Measurements from ENCODE around the gene PADI3.

DNA sequence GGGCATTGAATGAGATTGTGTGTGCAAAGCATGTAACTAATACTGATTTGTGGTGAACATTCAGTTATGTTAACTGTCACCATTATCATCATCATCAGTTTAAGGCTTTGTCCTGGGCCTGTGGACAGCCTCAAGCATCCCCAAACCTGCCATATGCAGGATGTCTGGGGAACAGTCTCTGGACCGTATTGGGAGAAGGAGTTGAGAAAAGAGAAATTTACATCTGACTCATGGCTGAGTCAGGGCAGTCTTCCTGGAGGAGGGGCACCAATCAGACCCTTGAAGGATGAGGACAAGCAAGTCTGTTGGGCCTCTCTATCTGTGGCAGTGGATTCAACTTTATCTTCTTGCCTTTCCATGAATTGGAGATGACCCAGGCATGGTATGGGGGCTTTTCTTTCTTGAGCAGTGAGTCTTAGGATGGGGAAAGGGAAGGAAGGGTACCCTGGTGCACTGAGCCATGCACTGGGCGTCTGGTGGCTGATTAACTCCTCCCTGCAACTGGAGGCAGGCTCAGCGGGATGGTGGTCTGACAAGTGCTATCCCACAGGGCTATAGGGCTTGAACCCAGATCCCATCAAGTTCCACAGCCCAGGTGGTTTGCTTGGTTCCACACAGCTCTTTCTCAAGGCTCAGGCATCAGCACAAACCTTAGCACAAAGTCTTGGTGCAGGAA, 2.9 kb downstream of the PADI3 start:
- TF ChIP-seq ZBTB7A (IDR thresholded peaks at IDR 0.05; ENCODE audit: low read depth) = no peak
- no peak for TF ChIP-seq TEAD4 (IDR thresholded peaks at IDR 0.05)
- TF ChIP-seq EP300 (IDR thresholded peaks at IDR 0.05; ENCODE audit: borderline replicate concordance) = no peak
- TF ChIP-seq EGR1 (IDR thresholded peaks at IDR 0.05) = no peak
- no peak for TF ChIP-seq YY1 (IDR thresholded peaks at IDR 0.05; ENCODE audit: low read depth)
- TF ChIP-seq, protein P1, sequence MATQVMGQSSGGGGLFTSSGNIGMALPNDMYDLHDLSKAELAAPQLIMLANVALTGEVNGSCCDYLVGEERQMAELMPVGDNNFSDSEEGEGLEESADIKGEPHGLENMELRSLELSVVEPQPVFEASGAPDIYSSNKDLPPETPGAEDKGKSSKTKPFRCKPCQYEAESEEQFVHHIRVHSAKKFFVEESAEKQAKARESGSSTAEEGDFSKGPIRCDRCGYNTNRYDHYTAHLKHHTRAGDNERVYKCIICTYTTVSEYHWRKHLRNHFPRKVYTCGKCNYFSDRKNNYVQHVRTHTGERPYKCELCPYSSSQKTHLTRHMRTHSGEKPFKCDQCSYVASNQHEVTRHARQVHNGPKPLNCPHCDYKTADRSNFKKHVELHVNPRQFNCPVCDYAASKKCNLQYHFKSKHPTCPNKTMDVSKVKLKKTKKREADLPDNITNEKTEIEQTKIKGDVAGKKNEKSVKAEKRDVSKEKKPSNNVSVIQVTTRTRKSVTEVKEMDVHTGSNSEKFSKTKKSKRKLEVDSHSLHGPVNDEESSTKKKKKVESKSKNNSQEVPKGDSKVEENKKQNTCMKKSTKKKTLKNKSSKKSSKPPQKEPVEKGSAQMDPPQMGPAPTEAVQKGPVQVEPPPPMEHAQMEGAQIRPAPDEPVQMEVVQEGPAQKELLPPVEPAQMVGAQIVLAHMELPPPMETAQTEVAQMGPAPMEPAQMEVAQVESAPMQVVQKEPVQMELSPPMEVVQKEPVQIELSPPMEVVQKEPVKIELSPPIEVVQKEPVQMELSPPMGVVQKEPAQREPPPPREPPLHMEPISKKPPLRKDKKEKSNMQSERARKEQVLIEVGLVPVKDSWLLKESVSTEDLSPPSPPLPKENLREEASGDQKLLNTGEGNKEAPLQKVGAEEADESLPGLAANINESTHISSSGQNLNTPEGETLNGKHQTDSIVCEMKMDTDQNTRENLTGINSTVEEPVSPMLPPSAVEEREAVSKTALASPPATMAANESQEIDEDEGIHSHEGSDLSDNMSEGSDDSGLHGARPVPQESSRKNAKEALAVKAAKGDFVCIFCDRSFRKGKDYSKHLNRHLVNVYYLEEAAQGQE (IDR thresholded peaks at IDR 0.05; ENCODE audit: low read depth) = no peak
- TF ChIP-seq TCF12 (IDR thresholded peaks at IDR 0.05; ENCODE audit: low read depth) = no peak
